ENCODE data around the gene CKMT2. TPM values are rescaled to one million over a fixed set of nuclear protein-coding genes. Genes with fewer than 3 reads are reported as not detected.

Gene CKMT2
- polyA plus RNA-seq, 1 experiment: 0.17 TPM

- DNase-seq (ENCODE audit: low read depth): no peak
- CTCF ChIA-PET: interaction anchor here (1.3 to 2.5 kb wide), 2 partner anchors 12 to 16 kb away, joined by 4 to 9 read pairs; no protein-coding TSS in a partner anchor
These were observed 82.2 kb downstream of the CKMT2 start for GRCh38 chr5:81315336-81315735.

GRCh38 chr5:81315830-81316229 lies 82.7 kb downstream of the CKMT2 start:
- no peak for TF ChIP-seq CTCF (IDR thresholded peaks at IDR 0.05; ENCODE audit: insufficient read depth, low read depth, low read length)
- Histone ChIP-seq H3K36me3 (ENCODE audit: control insufficient read depth, insufficient read depth, low read length) (no peaks in the 10 kb centered on the region; the same call in 1 of the 2 replicates), H3K27me3 (ENCODE audit: control insufficient read depth, insufficient read depth, low read length) (no peaks in the 10 kb centered on the region), H3K4me3 (ENCODE audit: low read depth, low read length) (no peak overlapping the region)
- no peak for DNase-seq (ENCODE audit: low read depth)
- ChIA-PET CTCF (interaction anchor here (1.3 to 2.5 kb wide), 2 partner anchors 13 to 16 kb away, joined by 4 to 9 read pairs; no protein-coding TSS in a partner anchor), POLR2A (interaction anchor here (1.0 kb wide), 1 partner anchor 14 kb away, joined by 7 read pairs; the partner anchor contains the start of gene ZCCHC9)

More at GRCh38 chr5:81315336-81315735, 82.2 kb downstream of the CKMT2 start:
- POLR2A ChIA-PET: interaction anchor here (1.0 kb wide), 1 partner anchor 13 kb away, joined by 7 read pairs; the partner anchor contains the start of gene ZCCHC9
- Histone ChIP-seq H3K4me3 (ENCODE audit: low read depth, low read length) (no peak overlapping the region), H3K36me3 (ENCODE audit: control insufficient read depth, insufficient read depth, low read length) (no peaks in the 10 kb centered on the region; the same call in 1 of the 2 replicates), H3K27me3 (ENCODE audit: control insufficient read depth, insufficient read depth, low read length) (no peaks in the 10 kb centered on the region)
- TF ChIP-seq CTCF (IDR thresholded peaks at IDR 0.05; ENCODE audit: insufficient read depth, low read depth, low read length): no peak

Small RNA genes within 50 kb of the gene (small RNA-seq; reads per million reads assigned to genes)
- not detected for gene AC026436.1 (ENCODE audit: insufficient read length, low read depth, low replicate concordance)

Other genes starting within 250 kb of the CKMT2 start
- gene ZCCHC9, start 68.3 kb downstream of the CKMT2 start, polyA plus RNA-seq (2011; rRNA removed): 10.7 and 21.3 TPM in 2 replicates
- gene ACOT12, start 160.8 kb downstream of the CKMT2 start, polyA plus RNA-seq (2011; rRNA removed): 0.18 TPM in 1 of 2 replicates, not detected in the other